Measurements from ENCODE around the gene ARL1. TPM values are rescaled to one million over a fixed set of nuclear protein-coding genes. Genes with fewer than 3 reads are reported as not detected.

ARL1 gene
- total and polyA plus RNA-seq, 2 experiments from 2014 or later: 52.0 to 68.0 TPM

- Histone ChIP-seq H3K9me3 (ENCODE audit: low read depth) (no peaks in the 10 kb centered on the region), H3K4me3 (no peak overlapping the region), H3K36me3 (peaks cover 12% of the 10 kb centered on the region), H3K27ac (no peak overlapping the region), H3K4me1 (ENCODE audit: low read depth) (no peaks in the 10 kb centered on the region), H3K27me3 (no peaks in the 10 kb centered on the region)
- no peak for DNase-seq (ENCODE audit: low read depth in 1 of 2, low spot score in 1 of 2)
- TF ChIP-seq CTCF (IDR thresholded peaks at IDR 0.05; ENCODE audit: low read depth, low read length): no peak
Observed at GRCh38 chr12:101379149-101379548, 28.4 kb downstream of the ARL1 start.

GRCh38 chr12:101375573-101375972 is 32.0 kb downstream of the ARL1 start:
- no peaks in the 10 kb centered on the region for H3K4me1 ChIP-seq (ENCODE audit: low read depth)
- H3K27ac ChIP-seq: no peak overlapping the region
- H3K9me3 ChIP-seq (ENCODE audit: low read depth): no peaks in the 10 kb centered on the region
- DNase-seq (ENCODE audit: low read depth in 1 of 2, low spot score in 1 of 2): no peak
- H3K27me3 ChIP-seq: no peaks in the 10 kb centered on the region
- H3K4me3 ChIP-seq: no peak overlapping the region
- H3K36me3 ChIP-seq: peaks cover 3% of the 10 kb centered on the region
- no peak for TF ChIP-seq CTCF (IDR thresholded peaks at IDR 0.05; ENCODE audit: low read depth, low read length)

- TF ChIP-seq CTCF (IDR thresholded peaks at IDR 0.05; ENCODE audit: low read depth, low read length): no peak
- H3K36me3 ChIP-seq: peaks cover 7% of the 10 kb centered on the region
- H3K4me1 ChIP-seq (ENCODE audit: low read depth): no peaks in the 10 kb centered on the region
- H3K4me3 ChIP-seq: no peak overlapping the region
- no peak for DNase-seq (ENCODE audit: low read depth in 1 of 2, low spot score in 1 of 2)
- no peaks in the 10 kb centered on the region for H3K27me3 ChIP-seq
- no peak overlapping the region for H3K27ac ChIP-seq
- H3K9me3 ChIP-seq (ENCODE audit: low read depth): no peaks in the 10 kb centered on the region
Observed at GRCh38 chr12:101372431-101372830, 35.1 kb downstream of the ARL1 start.

GRCh38 chr12:101368016-101368415 is 39.6 kb downstream of the ARL1 start:
- Histone ChIP-seq H3K27ac (no peak overlapping the region), H3K36me3 (peaks cover 12% of the 10 kb centered on the region), H3K9me3 (ENCODE audit: low read depth) (no peaks in the 10 kb centered on the region), H3K4me3 (no peak overlapping the region), H3K4me1 (ENCODE audit: low read depth) (no peaks in the 10 kb centered on the region), H3K27me3 (no peaks in the 10 kb centered on the region)
- TF ChIP-seq CTCF (IDR thresholded peaks at IDR 0.05; ENCODE audit: low read depth, low read length): no peak
- DNase-seq (ENCODE audit: low read depth in 1 of 2, low spot score in 1 of 2): no peak

- no peaks in the 10 kb centered on the region for H3K9me3 ChIP-seq (ENCODE audit: low read depth)
- no peak for DNase-seq (ENCODE audit: low read depth in 1 of 2, low spot score in 1 of 2)
- no peak for TF ChIP-seq CTCF (IDR thresholded peaks at IDR 0.05; ENCODE audit: low read depth, low read length)
- no peaks in the 10 kb centered on the region for H3K27me3 ChIP-seq
- H3K36me3 ChIP-seq: peaks cover 17% of the 10 kb centered on the region
- H3K4me1 ChIP-seq (ENCODE audit: low read depth): no peaks in the 10 kb centered on the region
- no peak overlapping the region for H3K27ac ChIP-seq
- H3K4me3 ChIP-seq: no peak overlapping the region
Observed at GRCh38 chr12:101361455-101361854, 46.1 kb downstream of the ARL1 start.

- no peak overlapping the region for H3K27ac ChIP-seq
- H3K4me3 ChIP-seq: no peak overlapping the region
- H3K9me3 ChIP-seq (ENCODE audit: low read depth): no peaks in the 10 kb centered on the region
- TF ChIP-seq CTCF (IDR thresholded peaks at IDR 0.05; ENCODE audit: low read depth, low read length): no peak
- no peak for DNase-seq (ENCODE audit: low read depth in 1 of 2, low spot score in 1 of 2)
- no peaks in the 10 kb centered on the region for H3K27me3 ChIP-seq
- H3K4me1 ChIP-seq (ENCODE audit: low read depth): peaks cover 5% of the 10 kb centered on the region
- H3K36me3 ChIP-seq: peaks cover 8% of the 10 kb centered on the region
Observed at GRCh38 chr12:101356794-101357193, 50.8 kb downstream of the ARL1 start.
